Posterior vena cava (tissue), 2 donors: Measurements from ENCODE around the gene COX7A2L. TPM values are rescaled to one million over a fixed set of nuclear protein-coding genes. Genes with fewer than 3 reads are reported as not detected.
"Not testable (repeated sequence)": the region's sequence is repeated elsewhere in the genome, so short reads cannot be mapped to it uniquely, and the experiment has no call there.

Source experiments
- DNase-seq: peaks from one replicate; pipeline ENCODE4 v3.0.0-alpha.2; 2020; ENCODE audit warnings: low spot score
- intact Hi-C, 2 donors: fragments of 100-400 bp; cut with DNase I; formaldehyde crosslinking; loops; one replicate each; pipeline versions ENCODE4 v1.14.1 to v1.14.2; 2022 to 2023
- total RNA-seq, 2 donors: library from RNA; stranded (reverse); fragmentation: NEBNext Ultra II Directional; extraction: Animal tissue kit (Norgen Biotek cat#: 25700); gene quantifications; one replicate each; pipeline ENCODE4 v1.2.1, GENCODE V29; 2021
- donor health status: DM: yes; HTN: yes; CAD: no.
- donor health status: DM: yes; HTN: yes; CAD: no.

The COX7A2L gene
- total RNA-seq, 2 donors from 2014 or later: 58.1 to 58.7 TPM

DNA sequence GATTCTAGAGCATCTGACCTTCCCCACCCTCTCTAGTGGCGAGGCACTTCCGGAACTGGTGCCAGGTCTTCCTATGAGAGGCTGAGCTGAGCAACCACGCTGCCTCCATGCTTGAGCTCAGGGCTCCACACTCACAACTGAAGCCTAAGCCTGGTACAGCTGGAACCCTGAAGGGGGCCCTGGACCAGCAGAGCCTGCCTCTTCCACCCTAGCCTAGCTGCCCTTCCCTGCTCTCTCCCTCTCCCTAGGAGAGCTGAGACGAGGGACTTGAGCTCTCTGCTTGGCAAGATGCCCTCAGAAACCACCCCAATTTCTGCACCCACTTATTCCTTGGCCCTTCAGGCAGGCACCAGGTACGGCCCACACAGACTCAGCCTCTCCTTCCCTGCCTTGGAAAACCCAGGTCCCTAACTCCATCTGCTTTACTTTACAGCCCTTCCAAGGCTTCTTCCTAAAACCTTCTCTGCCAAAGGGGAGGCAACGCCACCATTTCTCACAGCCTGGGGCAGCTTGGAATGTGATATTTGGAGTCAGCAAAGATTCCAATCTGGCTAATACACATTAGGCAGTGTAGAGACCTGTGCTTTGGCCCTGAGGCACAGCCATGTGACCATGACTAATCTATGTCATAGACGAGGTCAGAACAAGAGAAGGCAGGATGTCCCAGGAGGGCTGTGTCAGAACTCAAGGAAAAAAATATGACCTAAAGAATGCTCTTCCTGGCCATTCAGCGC lies 18.8 kb downstream of the COX7A2L start:
- peak; percentile 88 for DNase-seq
- intact Hi-C loops: no loop called here

DNA sequence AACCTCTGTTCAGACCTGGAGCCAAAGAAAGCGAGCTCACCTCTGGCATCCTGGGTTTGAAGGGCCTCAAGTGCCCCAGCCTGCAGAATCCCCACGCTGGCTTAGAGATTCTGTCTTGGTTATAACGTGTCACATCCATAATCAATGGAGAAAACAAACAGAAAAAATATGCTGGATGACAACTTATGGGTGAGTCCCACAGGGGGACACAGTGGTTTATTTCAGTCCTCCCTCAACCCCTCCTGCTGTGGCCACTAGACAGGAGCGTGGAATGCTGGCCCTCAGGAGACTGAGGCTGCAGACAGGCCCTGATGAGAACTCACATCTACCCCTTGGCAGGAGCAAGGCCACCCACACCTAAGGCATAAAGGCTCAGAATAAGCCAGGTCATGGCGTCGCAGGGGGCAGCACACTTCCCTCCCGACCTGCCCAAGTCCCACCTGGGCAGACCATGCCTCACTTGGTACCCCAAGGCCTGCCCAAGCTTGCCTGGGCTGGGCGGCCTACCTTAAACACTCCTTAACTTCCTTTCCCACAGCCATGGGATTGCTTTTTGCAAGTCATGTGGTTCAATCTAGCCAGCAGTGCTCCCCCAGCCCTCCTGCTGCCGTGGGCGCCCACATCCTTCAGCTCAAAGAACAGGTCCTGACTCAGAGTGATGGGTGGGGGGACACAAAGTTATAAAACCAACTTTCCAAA lies 19.9 kb downstream of the COX7A2L start:
- no peak for DNase-seq
- intact Hi-C loops: no loop called here

DNA sequence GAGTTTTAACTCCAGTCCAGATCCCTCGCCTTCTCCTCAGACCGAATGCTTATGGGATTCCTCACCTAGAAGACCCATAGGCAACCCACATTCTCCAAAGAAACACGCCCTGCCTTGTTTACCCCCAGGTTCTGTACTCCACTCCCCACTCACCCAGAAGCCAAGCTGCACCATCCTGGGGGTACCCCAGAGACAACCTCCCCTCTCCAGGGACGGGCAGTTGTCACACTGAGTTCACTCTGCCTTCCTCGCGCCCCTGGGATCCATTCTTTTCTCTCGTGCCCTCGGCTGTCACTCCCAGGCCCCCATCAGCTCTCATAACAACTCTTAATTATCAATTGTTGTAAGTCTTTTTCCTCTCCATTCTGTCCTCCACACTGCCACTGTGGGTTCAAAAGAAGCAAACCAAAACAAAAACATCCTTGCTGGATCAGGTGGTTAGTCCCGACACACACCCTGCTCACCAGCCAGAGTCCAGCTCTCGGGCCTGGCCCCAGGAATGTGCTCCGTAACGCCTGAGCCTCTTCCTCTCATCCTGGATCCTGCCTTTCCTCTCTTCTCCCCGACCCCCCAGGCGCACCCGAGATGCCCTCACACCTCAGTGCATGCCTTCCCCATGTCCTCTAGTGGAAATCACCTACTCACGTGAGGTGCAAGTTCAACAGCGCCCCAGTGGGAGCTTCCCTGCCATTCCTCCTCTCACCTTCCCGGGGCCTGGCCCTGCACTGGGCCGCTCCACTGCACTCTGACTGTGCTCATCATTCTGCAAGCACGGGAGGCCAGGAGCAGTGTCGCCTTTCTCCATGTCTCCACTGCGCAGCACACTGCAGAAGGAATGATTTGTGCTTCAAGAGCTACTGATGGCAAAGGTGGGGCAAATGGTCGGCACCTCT lies 20.7 kb downstream of the COX7A2L start:
- no peak for DNase-seq
- intact Hi-C loops: no loop called here

DNA sequence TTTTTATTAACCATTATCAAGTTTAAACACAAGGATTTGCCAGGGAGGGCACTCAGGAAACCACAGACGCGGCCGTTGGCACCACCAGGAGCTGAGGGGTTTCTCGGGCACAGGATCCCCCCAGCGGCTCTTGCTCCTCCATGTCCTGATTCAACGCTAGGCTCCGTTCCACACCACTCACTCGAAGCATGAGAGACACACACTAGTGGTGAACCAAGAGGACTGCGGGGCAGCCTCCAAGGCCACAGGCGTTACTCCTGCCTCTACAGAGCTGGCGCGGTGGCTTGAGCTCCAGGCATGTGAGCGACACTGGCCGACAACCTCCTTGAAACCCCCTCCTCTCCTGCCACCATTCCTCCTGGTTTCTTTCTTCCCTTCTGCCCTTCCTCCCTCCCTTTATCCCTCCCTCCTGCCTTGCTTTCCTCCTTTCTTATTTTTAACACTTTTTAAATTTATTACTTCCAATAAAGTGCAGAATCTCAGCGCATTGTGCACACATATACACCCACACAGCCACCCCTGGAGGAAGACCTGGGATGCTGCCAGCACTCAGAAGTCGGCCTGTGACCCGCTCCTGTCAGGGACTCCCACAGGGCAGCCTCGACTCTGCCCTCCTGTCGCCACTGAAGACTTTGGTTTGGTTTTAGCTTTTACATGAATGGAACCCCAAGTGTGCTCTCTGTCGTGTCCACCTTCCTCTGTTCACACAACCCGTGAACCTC lies 21.7 kb downstream of the COX7A2L start:
- intact Hi-C loops: no loop called here
- no peak for DNase-seq

DNA sequence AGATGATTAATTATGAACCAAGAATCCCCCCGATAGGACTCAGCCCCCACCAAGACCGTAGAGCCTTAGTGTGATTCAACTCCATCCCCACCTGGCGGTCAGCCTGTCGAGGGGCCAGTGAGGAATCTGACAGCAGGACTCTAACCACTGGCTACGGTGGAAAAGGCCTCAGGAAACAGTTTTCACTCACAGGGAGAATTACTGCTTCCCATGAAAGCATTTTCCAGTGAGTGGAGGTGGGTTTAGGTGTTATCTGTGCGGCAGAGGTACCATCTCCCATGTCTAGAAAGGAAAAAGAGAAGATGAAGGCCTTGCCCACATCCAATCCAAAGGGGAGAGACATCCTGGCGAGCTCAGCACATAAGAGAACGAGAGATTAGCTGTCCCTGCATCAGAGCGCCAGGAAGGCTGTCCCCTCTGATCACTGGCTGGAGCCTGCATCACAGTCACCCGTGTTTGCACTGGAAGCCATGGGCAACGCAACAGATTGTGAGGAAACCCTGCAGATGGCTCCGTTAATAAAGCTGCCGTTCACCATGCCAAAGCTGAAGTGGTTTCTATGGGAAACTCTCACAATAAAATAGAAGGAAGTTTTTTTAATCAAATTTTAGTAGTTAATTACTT lies 22.3 kb downstream of the COX7A2L start:
- no peak for DNase-seq
- intact Hi-C loops: no loop called here

DNA sequence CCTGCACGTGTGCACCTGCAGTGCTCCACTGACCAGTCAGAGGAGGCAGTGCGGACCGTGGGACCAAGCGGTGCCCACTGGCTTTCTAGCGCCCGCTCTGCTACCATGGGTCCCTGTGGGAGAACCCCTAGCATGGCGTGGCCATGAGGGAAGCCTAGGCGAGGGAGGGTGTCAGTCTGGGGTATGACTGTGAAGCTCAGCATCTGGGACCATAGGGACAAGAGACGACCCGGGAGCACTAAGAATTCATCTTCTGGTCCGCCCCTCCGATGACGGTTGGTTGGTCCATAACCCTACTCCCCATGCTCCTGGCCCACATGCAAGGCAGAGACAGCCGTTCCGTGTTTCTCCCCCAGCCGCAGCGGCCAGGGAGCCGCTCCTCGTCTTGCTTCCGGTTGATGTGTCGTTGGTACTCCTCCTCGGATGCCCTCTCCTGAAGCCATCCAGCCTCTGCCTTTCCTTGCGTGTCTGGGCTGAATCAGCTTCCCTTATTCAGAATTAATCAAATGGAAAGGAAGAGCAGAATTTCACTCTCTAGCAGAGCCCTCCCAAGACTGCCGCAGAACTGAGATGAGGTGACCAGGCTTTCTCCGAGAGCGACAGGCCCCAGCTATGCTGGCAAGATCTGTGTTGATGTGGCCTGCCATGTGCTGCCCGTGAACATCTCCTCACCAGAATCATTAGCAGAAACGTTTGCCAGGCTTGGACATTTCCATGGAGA lies 23.0 kb downstream of the COX7A2L start:
- intact Hi-C loops: no loop called here
- DNase-seq: no peak

DNA sequence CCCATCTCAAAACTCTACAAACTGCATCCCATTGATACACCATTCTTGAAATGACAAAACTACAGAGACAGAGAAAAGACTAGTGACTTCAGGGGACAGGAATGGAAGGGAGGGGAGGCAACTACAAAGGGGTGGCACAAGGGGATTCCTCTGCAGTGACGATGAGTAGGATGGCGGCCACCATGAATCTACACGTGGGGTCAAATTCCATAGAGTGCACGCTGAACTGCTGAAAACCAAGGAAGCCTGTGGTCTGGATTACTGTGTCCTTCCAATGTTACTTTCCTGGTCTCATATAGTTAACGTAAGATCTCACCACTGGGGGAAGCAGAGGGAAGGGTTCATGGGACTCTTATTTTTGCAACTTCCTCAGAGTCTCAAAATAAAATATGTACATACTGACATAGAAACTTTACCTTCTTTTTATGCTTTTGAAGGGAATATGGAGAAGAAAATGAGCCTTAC lies 23.6 kb downstream of the COX7A2L start:
- DNase-seq: no peak
- intact Hi-C loops: no loop called here

DNA sequence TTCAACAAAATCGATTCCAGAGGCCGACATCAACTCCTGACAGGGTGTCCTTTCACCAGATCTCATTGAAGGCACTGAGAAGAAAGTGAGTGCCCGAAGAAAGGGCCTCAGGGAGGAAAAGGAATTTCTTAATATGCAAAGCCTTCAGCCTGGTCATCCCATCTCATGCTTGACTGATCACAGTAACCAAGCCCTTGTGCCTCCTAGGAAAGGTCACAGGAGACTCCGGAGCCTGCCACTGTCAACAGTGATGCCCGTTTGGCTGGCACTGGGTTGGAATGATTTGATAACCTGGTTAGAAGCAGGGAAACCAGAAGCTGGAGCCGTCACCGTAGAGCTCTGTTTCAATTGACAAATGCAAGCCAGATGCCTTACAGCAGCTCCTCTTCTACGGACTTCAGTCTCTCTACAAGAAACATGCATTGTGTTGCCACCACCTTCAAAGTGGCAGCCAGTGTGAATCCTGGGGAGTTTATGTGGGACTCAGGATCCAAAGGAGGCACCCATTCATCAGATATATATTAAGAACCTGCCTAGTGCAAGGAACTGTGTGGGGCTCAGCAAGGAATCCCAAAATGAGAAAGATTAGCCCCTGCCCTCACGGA lies 24.6 kb downstream of the COX7A2L start:
- intact Hi-C loops: no loop called here
- no peak for DNase-seq

DNA sequence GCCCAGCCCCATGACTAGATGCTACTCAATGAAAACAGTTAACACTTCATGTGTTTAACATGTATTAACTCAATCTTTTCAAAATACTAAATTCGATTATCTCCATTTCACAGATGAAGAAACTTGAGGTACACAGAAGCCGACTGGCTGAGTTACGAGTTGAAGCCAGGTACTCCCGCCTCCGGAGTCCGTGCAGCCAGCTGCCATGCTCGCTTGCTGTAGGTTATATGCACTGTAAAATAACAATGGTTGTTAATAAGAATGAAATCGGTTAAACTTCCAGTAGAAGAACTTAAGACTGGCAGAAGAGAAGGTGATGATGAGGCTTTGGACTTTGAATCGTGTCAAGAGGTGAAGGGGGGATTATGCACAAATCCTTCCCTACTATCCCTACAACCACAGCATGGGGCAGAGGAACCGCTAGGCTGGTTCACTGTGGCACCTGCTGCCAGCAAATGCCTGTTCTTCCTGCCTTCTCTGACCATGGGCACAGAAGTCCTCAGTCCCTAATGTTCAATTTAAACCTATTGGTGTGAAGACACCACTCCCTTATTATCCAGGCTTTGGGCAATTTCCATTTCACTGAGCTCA lies 25.4 kb downstream of the COX7A2L start:
- intact Hi-C loops: no loop called here
- DNase-seq: no peak

DNA sequence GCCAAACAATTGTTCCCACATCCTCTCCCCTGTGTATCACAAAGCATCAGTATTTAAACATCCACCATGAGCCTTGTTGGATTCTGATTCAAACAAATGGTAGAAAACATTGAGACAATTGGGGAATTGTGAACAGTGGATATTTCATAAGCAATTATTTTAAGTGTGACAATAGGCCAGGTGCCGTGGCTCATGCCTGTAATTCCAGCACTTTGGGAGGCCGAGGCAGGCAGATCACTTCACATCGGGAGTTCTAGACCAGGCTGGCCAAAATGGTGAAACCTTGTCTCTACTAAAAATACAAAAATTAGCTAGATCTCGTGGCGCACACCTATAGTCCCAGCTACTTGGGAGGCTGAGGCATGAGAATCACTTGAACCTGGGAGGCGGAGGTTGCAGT lies 26.2 kb downstream of the COX7A2L start:
- not testable (repeated sequence) for DNase-seq
- intact Hi-C loops: loop anchor here in 1 of 2 donors (5.0 kb wide), 1 partner anchor 238 kb away; no protein-coding TSS in a partner anchor

DNA sequence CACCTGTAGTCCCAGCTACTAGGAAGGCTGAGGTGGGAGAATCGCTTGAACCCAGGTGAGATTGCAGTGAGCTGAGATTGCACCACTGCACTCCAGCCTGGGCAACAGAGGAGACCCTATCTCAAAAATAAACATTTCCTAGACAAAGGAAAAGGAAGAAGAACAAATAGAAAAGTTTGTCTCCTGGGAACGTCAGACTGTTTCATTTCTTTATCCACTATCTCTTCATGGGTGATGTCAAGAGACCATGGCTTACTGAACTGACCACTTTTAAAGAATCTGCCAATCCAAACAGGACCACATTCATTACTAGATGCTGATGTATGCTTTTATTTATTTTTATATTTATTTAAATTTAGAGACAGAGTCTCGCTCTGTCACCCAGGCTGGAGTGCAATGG lies 26.8 kb downstream of the COX7A2L start:
- DNase-seq: no peak
- intact Hi-C loops: loop anchor here in 1 of 2 donors (5.0 kb wide), 1 partner anchor 237 kb away; no protein-coding TSS in a partner anchor

DNA sequence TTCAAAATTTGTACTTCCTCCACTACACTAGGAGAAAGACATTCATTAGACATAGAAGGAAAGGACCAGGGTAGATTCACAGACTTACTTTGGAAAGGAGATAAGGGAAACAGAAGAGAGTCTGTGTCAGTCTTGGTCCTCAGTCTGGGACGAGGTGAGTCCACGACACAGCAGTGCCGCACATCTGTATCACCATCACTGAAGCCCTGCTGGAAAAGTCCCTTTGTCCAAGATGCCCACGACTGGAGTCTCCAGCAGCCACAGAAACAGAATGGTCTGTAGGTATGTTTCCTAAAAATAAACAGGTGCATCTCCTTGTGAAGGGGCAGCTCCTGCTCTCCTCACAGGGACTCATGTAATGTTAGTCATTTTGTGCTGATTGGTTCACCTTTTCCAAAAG lies 27.4 kb downstream of the COX7A2L start:
- DNase-seq: no peak
- intact Hi-C loops: loop anchor here in 1 of 2 donors (5.0 kb wide), 1 partner anchor 236 kb away; no protein-coding TSS in a partner anchor

DNA sequence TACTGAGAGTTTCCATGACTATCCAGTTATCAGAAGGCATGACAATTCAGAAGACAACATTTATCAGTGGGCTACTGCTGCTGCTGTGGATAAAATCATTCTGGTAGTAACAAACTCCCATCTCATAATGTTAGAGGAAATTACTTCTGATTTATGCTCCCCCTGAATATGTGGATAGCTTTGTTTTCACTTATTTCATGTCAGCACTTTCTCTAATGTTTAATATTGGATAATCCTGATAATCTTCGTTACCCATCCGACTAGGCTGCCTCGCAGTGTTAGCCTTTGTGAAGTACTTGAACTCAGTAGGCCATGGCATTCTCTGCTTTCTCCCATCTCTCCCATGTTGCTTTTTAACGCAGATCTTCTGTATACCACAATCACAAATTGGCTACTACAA lies 28.4 kb downstream of the COX7A2L start:
- no peak for DNase-seq
- intact Hi-C loops: loop anchor here in 1 of 2 donors (5.0 kb wide), 1 partner anchor 235 kb away; no protein-coding TSS in a partner anchor

DNA sequence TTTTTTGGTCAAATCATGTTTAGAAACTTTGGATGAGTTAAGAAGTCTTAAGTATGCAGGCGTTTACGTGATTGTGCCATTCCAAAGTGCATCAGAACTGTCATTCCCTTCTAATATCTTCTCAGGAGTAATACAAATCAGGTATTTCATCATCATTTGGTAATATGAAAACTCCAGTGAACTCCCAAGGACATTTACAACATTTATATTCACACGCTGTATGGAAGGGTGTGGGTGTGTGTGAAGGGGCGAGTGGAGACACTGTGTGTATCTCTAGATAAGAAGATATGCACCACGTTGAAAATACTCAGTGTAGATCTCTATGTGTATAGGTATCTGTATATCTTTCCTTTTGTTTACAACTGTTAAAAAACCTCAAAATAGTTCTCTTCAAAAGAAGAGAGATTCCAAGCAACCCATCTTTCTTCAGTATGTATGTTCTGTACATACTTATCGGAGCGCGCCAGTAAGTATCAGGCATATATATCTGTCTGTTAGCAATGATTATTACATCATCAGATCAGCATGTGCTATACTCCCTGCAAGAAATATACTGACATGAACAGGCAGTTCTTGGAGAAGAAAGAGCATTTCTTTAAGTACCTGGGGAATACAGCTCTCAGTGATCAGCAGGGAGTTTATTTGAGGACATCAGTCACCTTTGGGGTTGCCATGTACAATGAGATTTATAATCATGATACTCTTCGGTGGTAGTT lies 29.3 kb downstream of the COX7A2L start:
- intact Hi-C loops: loop anchor here in 1 of 2 donors (5.0 kb wide), 1 partner anchor 234 kb away; no protein-coding TSS in a partner anchor
- DNase-seq: no peak

DNA sequence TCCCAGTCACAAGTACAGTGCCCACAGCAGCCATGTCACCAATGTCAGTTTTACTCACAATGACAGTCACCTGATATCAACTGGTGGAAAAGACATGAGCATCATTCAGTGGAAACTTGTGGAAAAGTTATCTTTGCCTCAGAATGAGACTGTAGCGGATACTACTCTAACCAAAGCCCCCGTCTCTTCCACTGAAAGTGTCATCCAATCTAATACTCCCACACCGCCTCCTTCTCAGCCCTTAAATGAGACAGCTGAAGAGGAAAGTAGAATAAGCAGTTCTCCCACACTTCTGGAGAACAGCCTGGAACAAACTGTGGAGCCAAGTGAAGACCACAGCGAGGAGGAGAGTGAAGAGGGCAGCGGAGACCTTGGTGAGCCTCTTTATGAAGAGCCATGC lies 31.3 kb downstream of the COX7A2L start:
- DNase-seq: no peak
- intact Hi-C loops: loop anchor here (5.0 kb wide), 1 partner anchor 232 kb away; no protein-coding TSS in a partner anchor

DNA sequence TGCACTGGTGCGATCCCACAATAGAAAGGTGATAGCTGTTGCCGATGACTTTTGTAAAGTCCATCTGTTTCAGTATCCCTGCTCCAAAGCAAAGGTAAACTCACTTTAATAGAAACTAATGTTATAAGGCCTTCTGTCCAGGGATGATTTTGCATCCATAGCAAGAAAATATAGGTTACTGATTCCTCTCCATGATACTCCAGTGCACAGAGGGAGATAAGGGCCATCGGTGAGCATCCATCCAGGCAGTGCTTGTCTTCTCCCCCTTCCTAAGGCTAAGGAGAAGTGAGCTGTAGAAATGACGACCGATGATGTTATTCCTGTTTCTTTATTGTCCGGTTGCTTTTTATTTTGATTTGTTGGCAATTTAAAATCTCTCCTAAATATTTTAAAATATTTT lies 32.1 kb downstream of the COX7A2L start:
- intact Hi-C loops: loop anchor here in 1 of 2 donors (5.0 kb wide), 1 partner anchor 232 kb away; no protein-coding TSS in a partner anchor
- no peak for DNase-seq
